ENCODE results near the gene LHX3.
"Not testable (repeated sequence)": the region's sequence is repeated elsewhere in the genome, so short reads cannot be mapped to it uniquely, and the experiment has no call there.

LHX3 gene

DNA sequence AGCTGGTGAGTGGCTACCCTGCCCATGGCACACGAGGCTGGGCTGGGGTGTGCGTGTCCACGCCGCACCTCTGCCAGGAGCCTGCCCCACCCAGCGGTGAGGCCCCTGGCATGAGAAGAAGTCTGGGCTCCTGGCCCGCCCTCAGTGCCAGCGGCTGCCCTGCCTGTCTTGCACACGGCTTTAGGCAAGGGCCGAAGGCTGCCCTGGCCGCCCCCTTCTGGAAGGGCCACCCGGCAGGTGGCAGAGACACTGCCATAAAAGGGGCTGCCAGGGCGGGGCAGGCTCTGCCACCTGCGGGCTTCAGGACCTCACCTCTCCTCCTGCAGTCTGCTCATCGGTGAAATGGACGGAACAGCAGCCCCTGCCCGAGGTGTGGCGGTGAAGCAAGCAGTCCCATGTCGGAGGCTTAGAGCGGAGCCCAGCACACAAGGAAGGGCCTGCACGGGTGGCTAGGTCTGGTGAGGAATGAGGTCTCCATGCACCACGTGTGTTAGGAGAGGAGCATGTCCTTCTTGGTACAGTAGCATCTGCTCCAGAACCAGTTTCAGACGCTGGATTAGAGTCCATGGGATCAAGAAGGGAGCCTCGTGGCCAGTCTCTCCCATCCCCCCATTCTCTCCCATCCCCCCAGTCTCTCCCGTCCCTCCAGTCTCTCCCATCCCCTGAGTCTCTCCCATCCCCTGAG is 51.4 kb downstream of the LHX3 start:
- DNase-seq (ENCODE audit: low read depth in 2 of 2), result no peak

DNA sequence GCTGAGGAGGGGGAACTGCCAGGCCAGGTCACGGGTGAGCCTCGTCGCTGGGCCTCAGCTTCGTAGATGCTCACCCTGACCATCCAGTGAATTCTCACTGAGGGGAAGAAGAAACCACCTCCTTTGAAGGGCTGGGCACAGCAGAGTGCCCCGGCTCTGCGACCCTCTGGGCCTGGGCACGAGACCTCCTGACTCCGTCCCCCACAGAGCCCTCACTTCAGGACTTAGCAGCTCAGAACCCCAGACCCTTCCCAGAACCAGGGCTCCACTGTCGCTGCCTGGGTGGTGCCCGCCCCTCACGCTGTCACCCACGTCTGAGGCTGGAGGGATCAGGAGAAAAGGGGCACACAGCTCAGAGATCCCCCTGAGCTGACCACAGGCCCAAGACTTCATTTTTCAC is 52.0 kb downstream of the LHX3 start:
- DNase-seq (ENCODE audit: low read depth in 2 of 2), result no peak

DNA sequence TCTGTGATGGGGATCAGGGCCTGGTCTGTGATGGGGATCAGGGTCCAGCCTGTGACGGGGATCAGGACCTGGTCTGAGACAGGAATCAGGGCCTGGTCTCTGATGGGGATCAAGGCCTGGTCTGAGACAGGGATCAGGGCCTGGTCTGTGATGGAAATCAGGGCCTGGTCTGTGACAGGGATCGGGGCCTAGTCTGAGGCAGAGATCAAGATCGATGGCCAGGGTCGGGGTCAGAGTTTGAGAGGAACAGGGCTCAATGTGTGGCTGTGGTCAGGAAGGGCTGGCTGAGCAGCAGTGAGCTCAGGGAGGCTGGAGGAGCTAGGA is 52.4 kb downstream of the LHX3 start:
- DNase-seq (ENCODE audit: low read depth in 2 of 2), result no peak

DNA sequence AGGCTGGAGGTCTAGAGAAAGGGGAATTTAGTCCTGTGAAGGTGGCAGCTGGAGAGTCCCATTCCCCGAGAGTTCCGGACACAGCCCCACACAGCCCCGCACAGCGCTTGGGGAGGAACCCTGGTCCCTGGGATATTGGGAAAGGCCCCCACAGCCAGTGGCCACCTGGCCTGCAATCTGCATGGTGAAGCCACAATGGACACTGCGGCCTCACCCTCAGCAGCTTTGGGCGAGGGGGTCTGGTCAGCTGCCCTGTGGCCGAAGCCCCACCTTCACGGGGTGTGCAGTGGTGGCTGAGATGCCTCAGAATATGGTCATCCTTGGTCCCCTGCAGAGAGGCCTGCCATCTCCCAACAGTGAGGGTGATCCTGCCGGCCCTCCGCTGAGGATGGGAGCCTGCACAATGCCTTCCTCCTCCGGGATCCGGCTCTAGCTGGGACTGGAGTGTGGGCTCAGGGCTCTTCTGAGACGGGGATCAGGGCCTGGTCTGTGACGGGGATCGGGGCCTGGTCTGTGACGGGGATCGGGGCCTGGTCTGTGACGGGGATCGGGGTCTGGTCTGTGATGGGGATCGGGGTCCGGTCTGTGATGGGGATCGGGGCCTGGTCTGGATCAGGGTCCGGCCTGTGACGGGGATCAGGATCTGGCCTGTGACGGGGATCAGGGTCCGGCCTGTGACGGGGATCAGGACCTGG is 52.9 kb downstream of the LHX3 start:
- no peak for DNase-seq (ENCODE audit: low read depth in 2 of 2)

DNA sequence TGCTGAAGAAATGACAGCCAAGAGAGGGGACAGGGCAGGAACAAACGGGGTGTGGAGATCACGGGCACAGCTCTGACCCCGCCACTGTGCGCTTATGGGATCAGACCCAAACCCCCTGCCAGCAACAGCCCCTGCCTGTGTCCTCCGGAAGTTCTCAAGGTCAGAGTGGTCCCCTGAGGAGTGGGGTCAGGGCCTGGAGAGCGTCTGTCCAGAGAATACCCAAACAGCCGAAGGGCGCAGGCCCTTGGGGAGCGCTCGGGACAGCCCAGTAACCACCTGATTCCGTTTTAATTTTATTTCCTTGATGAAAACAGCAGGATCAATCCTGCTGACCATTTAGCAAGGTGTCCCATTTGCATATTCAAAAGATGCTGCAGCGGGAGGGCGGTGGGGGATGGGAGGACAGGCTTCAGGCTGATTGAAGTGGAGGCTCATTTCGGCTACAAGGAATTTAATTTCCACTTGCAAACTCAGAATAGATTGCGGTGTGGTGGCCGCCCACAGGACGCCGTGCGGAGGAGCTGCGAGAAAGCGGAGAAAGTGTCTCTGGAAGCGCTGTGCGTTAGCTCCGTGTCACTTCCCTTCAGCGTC is 53.6 kb downstream of the LHX3 start:
- no peak for DNase-seq (ENCODE audit: low read depth in 2 of 2)

DNA sequence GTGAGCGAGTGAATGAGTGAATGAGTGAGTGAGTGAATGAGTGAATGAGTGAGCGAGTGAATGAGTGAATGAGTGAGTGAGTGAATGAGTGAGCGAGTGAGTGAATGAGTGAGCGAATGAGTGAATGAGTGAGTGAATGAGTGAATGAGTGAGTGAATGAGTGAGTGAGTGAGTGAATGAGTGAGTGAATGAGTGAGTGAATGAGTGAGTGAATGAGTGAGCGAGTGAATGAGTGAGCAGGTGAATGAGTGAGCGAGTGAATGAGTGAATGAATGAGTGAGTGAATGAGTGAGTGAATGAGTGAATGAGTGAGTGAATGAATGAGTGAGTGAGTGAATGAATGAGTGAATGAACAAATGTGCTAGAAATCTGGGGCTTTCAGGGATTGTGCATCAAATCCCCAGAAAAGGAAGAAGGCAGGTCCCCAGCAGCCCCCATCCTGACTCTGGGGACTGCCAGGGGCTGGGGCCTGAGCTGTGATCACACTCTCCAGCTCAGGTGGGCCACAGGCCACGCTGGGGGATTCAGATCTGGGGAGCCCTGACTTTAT is 54.2 kb downstream of the LHX3 start:
- not testable (repeated sequence) for DNase-seq (ENCODE audit: low read depth in 2 of 2)

DNA sequence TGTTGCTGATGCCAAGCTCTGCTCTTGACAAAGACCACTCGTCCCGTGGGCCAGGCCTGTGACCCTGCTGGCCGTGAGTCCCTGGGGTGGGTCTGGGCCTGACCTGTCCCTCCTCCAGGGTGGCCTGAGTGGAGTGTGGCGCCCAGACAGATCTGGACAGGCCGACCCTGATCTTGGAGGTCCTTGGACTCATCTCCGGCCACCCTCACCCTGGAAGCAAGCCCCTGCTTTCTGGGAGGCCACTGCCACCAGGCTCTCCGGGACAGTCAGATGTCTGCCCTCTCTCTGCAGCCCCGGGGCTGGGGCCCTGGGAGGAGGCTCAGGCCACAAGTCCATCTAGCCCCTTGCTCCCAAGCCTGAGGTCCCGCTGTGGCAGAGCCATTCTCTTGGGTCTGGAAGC is 55.1 kb downstream of the LHX3 start:
- no peak for DNase-seq (ENCODE audit: low read depth in 2 of 2)

DNA sequence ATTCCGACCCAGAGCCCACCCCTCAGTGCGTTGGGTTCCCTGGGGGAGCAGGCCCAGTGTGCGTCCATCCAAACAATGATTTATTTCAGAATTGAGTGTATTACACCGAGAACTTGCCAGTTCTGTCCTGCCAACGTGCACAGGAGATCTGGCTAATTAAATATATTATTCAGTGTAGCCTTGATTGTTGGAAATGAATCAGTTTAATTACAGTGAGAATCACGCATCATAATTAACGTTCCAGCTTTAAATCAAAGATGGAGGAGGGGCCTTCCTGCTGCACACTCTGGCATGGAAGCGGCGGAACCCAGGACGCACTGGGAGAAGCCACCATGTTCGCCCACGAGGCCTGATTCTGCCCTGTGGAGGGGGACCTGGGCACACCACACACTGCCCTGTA is 55.6 kb downstream of the LHX3 start:
- no peak for DNase-seq (ENCODE audit: low read depth in 2 of 2)

DNA sequence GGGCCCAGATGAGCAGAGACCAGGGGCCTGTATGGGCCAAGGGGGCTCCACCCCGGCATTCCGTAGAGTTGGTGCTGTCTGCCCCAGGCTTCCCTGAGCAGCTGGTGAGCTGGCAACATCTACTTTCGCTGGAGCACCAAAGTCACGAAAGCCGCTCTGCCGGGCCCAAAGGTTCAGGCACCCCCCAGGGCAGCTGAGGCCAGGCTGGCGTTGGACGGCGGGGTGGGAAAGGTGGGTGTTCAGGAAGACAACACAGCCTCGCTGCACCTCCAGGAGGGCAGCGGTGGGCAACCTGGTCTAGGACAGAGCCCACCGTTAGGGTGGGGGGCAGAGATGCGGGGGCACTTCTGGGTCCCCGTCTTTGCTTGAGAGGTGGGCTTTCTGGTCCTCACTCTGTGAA is 56.2 kb downstream of the LHX3 start:
- no peak for DNase-seq (ENCODE audit: low read depth in 2 of 2)

DNA sequence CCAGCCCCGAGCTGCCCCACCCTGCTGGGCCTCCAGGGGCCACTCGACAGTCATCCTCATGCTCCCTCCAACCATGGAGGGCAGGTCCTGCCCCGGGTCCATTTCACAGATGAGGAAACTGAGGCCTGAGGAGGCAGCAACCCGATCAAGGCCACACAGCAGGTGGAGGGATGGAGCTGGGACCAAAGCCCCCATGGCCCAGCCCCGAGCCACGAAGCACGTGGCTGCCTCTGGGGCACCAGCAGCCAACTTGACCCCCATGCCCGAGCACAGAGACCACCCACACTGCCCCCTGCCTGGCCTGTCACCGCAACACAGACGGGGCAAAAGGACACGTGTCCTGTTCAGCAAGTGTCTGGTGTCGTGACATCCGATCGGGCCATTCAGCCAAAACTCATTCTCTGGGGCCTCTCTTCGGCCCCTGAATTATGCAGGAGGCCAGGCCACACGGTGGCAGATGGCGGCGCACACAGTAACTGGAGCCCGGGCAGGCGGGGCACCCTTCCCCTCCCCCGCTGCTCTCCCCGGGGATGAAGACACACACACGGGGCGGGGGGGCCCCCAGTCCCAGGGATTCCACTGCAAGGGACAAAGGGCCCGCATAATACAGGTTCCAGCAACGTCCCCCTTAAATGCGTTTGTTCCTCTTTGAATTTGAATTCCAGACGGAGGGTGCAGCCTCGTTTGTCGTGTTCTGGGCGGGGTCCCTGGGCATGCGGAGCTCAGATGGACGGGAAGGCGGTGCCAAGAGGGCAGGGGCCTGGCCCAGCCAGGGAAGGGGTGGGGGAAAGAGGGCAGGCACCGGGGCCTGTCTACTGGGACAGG is 56.8 kb downstream of the LHX3 start:
- DNase-seq (ENCODE audit: low read depth in 2 of 2), result no peak

DNA sequence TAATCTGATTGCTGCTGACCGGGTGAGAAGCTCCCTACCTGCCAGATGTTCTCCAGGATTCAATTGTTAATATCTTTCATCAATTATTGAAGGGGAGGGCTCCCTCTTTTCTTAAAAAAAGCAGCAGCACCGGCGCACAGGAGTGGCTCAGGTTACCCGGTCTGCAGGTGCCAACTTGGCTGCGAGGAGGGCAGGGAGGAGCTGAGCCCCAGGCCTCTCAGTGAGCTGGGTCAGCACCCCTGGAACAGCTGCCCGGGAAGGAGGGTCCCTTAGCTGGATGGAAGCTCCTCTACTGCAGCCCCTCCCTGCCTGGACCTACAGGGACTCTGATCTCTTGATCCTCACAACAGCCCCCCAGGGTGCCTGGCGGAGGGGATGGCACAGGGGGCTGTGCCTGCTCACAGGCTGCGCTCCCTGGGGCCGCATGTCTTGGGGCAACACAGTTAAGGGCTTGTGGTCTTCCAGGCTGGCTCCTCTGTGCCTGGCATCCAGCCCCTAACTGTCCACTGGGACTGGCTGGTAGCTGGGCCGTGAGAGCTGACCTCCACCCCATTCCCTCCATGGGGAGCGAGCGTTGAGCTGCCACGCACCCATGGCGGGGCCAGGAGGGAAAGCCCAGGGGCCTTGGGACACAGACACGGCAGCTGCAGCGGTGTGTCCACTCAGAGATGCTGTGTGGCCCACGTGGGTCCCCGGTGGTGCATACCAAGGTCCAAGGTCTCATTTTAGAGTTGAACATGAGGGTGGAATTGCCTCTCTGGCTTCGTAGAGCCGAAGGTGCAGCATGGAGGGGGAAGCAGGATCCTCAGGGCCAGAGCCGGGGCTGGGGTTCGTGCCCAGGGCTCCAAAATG is 57.7 kb downstream of the LHX3 start:
- no peak for DNase-seq (ENCODE audit: low read depth in 2 of 2)

Measured in stimulated activated CD8-positive, alpha-beta memory T cell treated with anti-CD3 and anti-CD28 coated beads, Interleukin-2, amount 100 ng/mL, for 48 hours (primary cell).